K562 (cell line): ENCODE results near the gene DNAAF2.

Experiments used
- ARID3B ChIP-seq: fragments of 250-450 bp; sonication (Bioruptor Pico); IDR thresholded peaks from 2 replicates; pipeline ENCODE4 v1.4.0; 2020; ENCODE audit warnings: borderline replicate concordance
- BHLHE40 ChIP-seq: IDR thresholded peaks from 2 replicates; pipeline ENCODE4 v1.6.1; 2011; ENCODE audit warnings: low read length, improper control_type of control experiment
- BRF2 ChIP-seq: IDR thresholded peaks from 3 replicates; pipeline ENCODE4 v1.6.1; 2011; ENCODE audit warnings: borderline replicate concordance, mild to moderate bottlenecking; ENCODE audit not compliant: insufficient read length, insufficient read depth
- CHD4 ChIP-seq: fragments of 200-600 bp; sonication (generic); IDR thresholded peaks from 3 replicates; pipeline ENCODE4 v1.6.1; 2012; ENCODE audit warnings: low read depth, mild to moderate bottlenecking, mixed read lengths, low read length, inconsistent platforms; ENCODE audit not compliant: insufficient read depth, insufficient replicate concordance, poor library complexity, severe bottlenecking
- CTCF ChIP-seq, 3 experiments: IDR thresholded peaks in 2 of 3; conservative IDR thresholded peaks in 1 of 3; 2 replicates each; pipeline ENCODE4 v1.5.1; 2011 to 2012; ENCODE audit warnings: low read length in 3 of 3, mild to moderate bottlenecking in 3 of 3, control low read depth in 2 of 3, improper control_type of control experiment in 1 of 3, inconsistent platforms in 1 of 3, low read depth in 1 of 3, mixed read lengths in 1 of 3, moderate library complexity in 1 of 3; ENCODE audit not compliant: insufficient read depth in 2 of 3
- EP300 ChIP-seq: IDR thresholded peaks from 2 replicates; pipeline ENCODE4 v1.6.1; 2012; ENCODE audit warnings: low read length, improper control_type of control experiment
- KLF16 ChIP-seq: IDR thresholded peaks from 2 replicates; pipeline ENCODE4 v1.6.1; 2016; ENCODE audit warnings: antibody characterized with exemption
- NR1H2 ChIP-seq: sonication (generic); formaldehyde crosslinking; IDR thresholded peaks from 2 replicates; pipeline ENCODE4 v1.4.0; 2020; ENCODE audit warnings: mild to moderate bottlenecking, missing genetic modification reagents
- SAFB ChIP-seq: fragments of 200-400 bp; formaldehyde crosslinking; IDR thresholded peaks from 2 replicates; pipeline ENCODE4 v1.6.1; 2017; ENCODE audit warnings: low read depth, low read length, borderline replicate concordance
- STAG1 ChIP-seq: sonication (generic); formaldehyde crosslinking; IDR thresholded peaks from 2 replicates; pipeline ENCODE4 v1.5.0; 2020; ENCODE audit warnings: missing genetic modification reagents, borderline replicate concordance
- TAF1 ChIP-seq: IDR thresholded peaks from 2 replicates; pipeline ENCODE4 v1.6.1; 2011; ENCODE audit warnings: mild to moderate bottlenecking, low read length, moderate library complexity; ENCODE audit not compliant: insufficient read depth, control insufficient read depth, severe bottlenecking; ENCODE audit errors: extremely low read depth
- ZBTB33 ChIP-seq: sonication (generic); formaldehyde crosslinking; IDR thresholded peaks from 2 replicates; pipeline ENCODE4 v1.8.1; 2023; ENCODE audit warnings: mild to moderate bottlenecking, missing genetic modification reagents
- ZFP1 ChIP-seq: fragments of 450-650 bp; formaldehyde crosslinking; IDR thresholded peaks from 2 replicates; pipeline ENCODE4 v1.4.0; 2020; ENCODE audit warnings: mild to moderate bottlenecking, mixed read lengths

- TF ChIP-seq CHD4 (no peak), BRF2 (no peak), CTCF (IDR thresholded peaks at IDR 0.05 in 2 of 3, conservative IDR thresholded peaks at IDR 0.05 in 1 of 3; ENCODE audit: insufficient read depth in 2 of 3, low read depth in 1 of 3, low read length in 3 of 3) (no peak), ARID3B (CRISPR knock-in tag) (no peak), TAF1 (no peak), ZFP1 (CRISPR knock-in tag) (no peak), NR1H2 (CRISPR knock-in tag) (no peak), ZBTB33 (CRISPR knock-in tag) (no peak), STAG1 (no peak), EP300 (no peak), BHLHE40 (no peak), KLF16 (no peak), SAFB (no peak)
Observed at GRCh38 chr14:49578141-49578540, 56.9 kb downstream of the DNAAF2 start.
